D721Med (cell line): ENCODE data around the gene PNRC2.

Experiments
- DNase-seq: peaks from one replicate; pipeline ENCODE4 v3.0.0; 2011; ENCODE audit warnings: low spot score; ENCODE audit not compliant: insufficient read length
- FAIRE-seq: peaks from 2 replicates; lab custom pipeline; 2011; peaks lifted over from hg19 to GRCh38; lab: Jason Lieb, UNC
- CTCF ChIP-seq: IDR thresholded peaks from 2 replicates; pipeline ENCODE4 v1.5.1; 2012; ENCODE audit warnings: mild to moderate bottlenecking, control low read depth; ENCODE audit not compliant: insufficient read depth; ENCODE audit errors: missing control alignments

PNRC2 gene

GRCh38 chr1:23915466-23915865 is 44.2 kb upstream of the PNRC2 start:
- no peak for TF ChIP-seq CTCF
- FAIRE-seq, result no peak
- no peak for DNase-seq

GRCh38 chr1:23916209-23917131 is 43.2 kb upstream of the PNRC2 start:
- peak; percentile 71 for TF ChIP-seq CTCF
- no peak for FAIRE-seq
- DNase-seq, result peak; percentile 21

GRCh38 chr1:23922321-23922943 is 37.2 kb upstream of the PNRC2 start:
- no peak for TF ChIP-seq CTCF
- DNase-seq, result no peak
- FAIRE-seq, result no peak

GRCh38 chr1:23923592-23924499 is 35.8 kb upstream of the PNRC2 start:
- no peak for TF ChIP-seq CTCF
- DNase-seq (no peak), FAIRE-seq (no peak)

GRCh38 chr1:23924601-23925000 is 35.0 kb upstream of the PNRC2 start:
- no peak for FAIRE-seq
- no peak for DNase-seq
- no peak for TF ChIP-seq CTCF

GRCh38 chr1:23925279-23925678 is 34.3 kb upstream of the PNRC2 start:
- DNase-seq, result no peak
- FAIRE-seq, result no peak
- TF ChIP-seq CTCF, result no peak
